Trophoblast cell (in vitro differentiated cells and primary cell): ENCODE results near the gene PRR27.

ENCODE experiments used
- DNase-seq, 2 donors: peaks; one replicate each; pipeline ENCODE4 v3.0.0-alpha.2; 2016
- H2AFZ ChIP-seq: 2 replicates; pipeline ENCODE4 v1.6.1; 2013; ENCODE audit warnings: low read length, moderate library complexity, mild to moderate bottlenecking; ENCODE audit not compliant: insufficient read depth, poor library complexity
- H2AK5ac ChIP-seq: 2 replicates; pipeline ENCODE4 v1.6.1; 2013; ENCODE audit warnings: mild to moderate bottlenecking, low read length
- H2BK120ac ChIP-seq: 2 replicates; pipeline ENCODE4 v1.6.1; 2013; ENCODE audit warnings: low read length, mild to moderate bottlenecking, moderate library complexity; ENCODE audit not compliant: insufficient read depth, poor library complexity
- H2BK12ac ChIP-seq: 2 replicates; pipeline ENCODE4 v1.6.1; 2013; ENCODE audit warnings: mild to moderate bottlenecking, low read length, moderate library complexity
- H2BK5ac ChIP-seq: 2 replicates; pipeline ENCODE4 v1.6.1; 2013; ENCODE audit warnings: low read length, low read depth, moderate library complexity, mild to moderate bottlenecking; ENCODE audit not compliant: poor library complexity
- H3K14ac ChIP-seq: 2 replicates; pipeline ENCODE4 v1.6.1; 2013; ENCODE audit warnings: mild to moderate bottlenecking, low read length
- H3K18ac ChIP-seq: 2 replicates; pipeline ENCODE4 v1.6.1; 2013; ENCODE audit warnings: mild to moderate bottlenecking, low read length
- H3K23ac ChIP-seq: 2 replicates; pipeline ENCODE4 v1.6.1; 2013; ENCODE audit warnings: low read length
- H3K27ac ChIP-seq: 2 replicates; pipeline ENCODE4 v1.5.1; 2013; ENCODE audit warnings: low read depth, mild to moderate bottlenecking, inconsistent platforms, low read length, moderate library complexity
- H3K27me3 ChIP-seq: 2 replicates; pipeline ENCODE4 v1.6.1; 2013; ENCODE audit warnings: inconsistent platforms, mild to moderate bottlenecking, low read length, moderate library complexity; ENCODE audit not compliant: insufficient read depth
- H3K36me3 ChIP-seq, 2 experiments: 1 replicate in 1 of 2; 2 replicates in 1 of 2; pipeline ENCODE4 v1.6.1; 2013; ENCODE audit warnings: low read length in 2 of 2, mild to moderate bottlenecking in 2 of 2, moderate library complexity in 1 of 2; ENCODE audit not compliant: insufficient read depth in 2 of 2, control insufficient read depth in 1 of 2
- H3K4ac ChIP-seq: 2 replicates; pipeline ENCODE4 v1.6.1; 2013; ENCODE audit warnings: low read depth, mild to moderate bottlenecking, low read length, moderate library complexity
- H3K4me1 ChIP-seq, 2 experiments: 1 replicate in 1 of 2; 2 replicates in 1 of 2; pipeline ENCODE4 v1.6.1; 2013; ENCODE audit warnings: low read length in 2 of 2, mild to moderate bottlenecking in 2 of 2, moderate library complexity in 1 of 2; ENCODE audit not compliant: insufficient read depth in 2 of 2, control insufficient read depth in 1 of 2
- H3K4me2 ChIP-seq: 2 replicates; pipeline ENCODE4 v1.6.1; 2013; ENCODE audit warnings: inconsistent platforms, mild to moderate bottlenecking, low read length, moderate library complexity
- H3K4me3 ChIP-seq: 2 replicates; pipeline ENCODE4 v1.5.1; 2013; ENCODE audit warnings: mild to moderate bottlenecking, low read depth, low read length, inconsistent platforms
- H3K79me1 ChIP-seq: one replicate; pipeline ENCODE4 v1.6.1; 2013; ENCODE audit warnings: low read length
- H3K79me2 ChIP-seq: 2 replicates; pipeline ENCODE4 v1.6.1; 2013; ENCODE audit warnings: low read length, mild to moderate bottlenecking; ENCODE audit not compliant: control insufficient read depth, insufficient read depth, poor library complexity
- H3K9ac ChIP-seq: 2 replicates; pipeline ENCODE4 v1.6.1; 2013; ENCODE audit warnings: mild to moderate bottlenecking, low read length
- H3K9me3 ChIP-seq: 2 replicates; pipeline ENCODE4 v1.6.1; 2013; ENCODE audit warnings: low read depth, mild to moderate bottlenecking, control low read depth, inconsistent platforms, low read length; ENCODE audit not compliant: insufficient read depth
- H4K12ac ChIP-seq: 2 replicates; pipeline ENCODE4 v1.6.1; 2013; ENCODE audit warnings: low read depth, mild to moderate bottlenecking, low read length, moderate library complexity
- H4K8ac ChIP-seq: 2 replicates; pipeline ENCODE4 v1.6.1; 2013; ENCODE audit warnings: low read depth, mild to moderate bottlenecking, low read length, moderate library complexity
- H4K91ac ChIP-seq: one replicate; pipeline ENCODE4 v1.6.1; 2013; ENCODE audit warnings: low read depth, mild to moderate bottlenecking, low read length, moderate library complexity
- whole genome bisulfite sequencing: extraction: QIAGEN DNeasy Blood & Tissue Kit; methylation state at CpG from one replicate; pipeline ENCODE4 v1.1.7; 2013; ENCODE audit warnings: missing lambda C conversion rate; ENCODE audit not compliant: insufficient read length, insufficient coverage; ENCODE audit errors: extremely low coverage; 5-methylcytosine and 5-hydroxymethylcytosine counted together

The PRR27 gene

GRCh38 chr4:70152088-70152487 is 1.9 kb upstream of the PRR27 start:
- H2BK120ac ChIP-seq: no peak overlapping the region
- no peak overlapping the region for H4K12ac ChIP-seq
- no peaks in the 10 kb centered on the region for H3K79me1 ChIP-seq
- H3K36me3 ChIP-seq: no peaks in the 10 kb centered on the region
- WGBS: no CpG with 5 or more reads among the region's 2 CpGs
- no peak overlapping the region for H3K18ac ChIP-seq
- H3K79me2 ChIP-seq: no peaks in the 10 kb centered on the region
- H3K4me2 ChIP-seq: no peak overlapping the region
- H2BK12ac ChIP-seq: no peak overlapping the region
- no peak overlapping the region for H2BK5ac ChIP-seq
- H2AFZ ChIP-seq: no peak overlapping the region
- no peaks in the 10 kb centered on the region for H3K4me1 ChIP-seq
- no peak overlapping the region for H3K27ac ChIP-seq
- H3K23ac ChIP-seq: no peak overlapping the region
- no peak for DNase-seq
- no peak overlapping the region for H3K14ac ChIP-seq
- no peaks in the 10 kb centered on the region for H3K9me3 ChIP-seq
- H3K4me3 ChIP-seq: no peak overlapping the region
- H3K4ac ChIP-seq: no peak overlapping the region
- no peak overlapping the region for H4K91ac ChIP-seq
- H4K8ac ChIP-seq: no peak overlapping the region
- no peak overlapping the region for H2AK5ac ChIP-seq
- no peak overlapping the region for H3K9ac ChIP-seq
- H3K27me3 ChIP-seq: no peaks in the 10 kb centered on the region

GRCh38 chr4:70158576-70158975 is 4.5 kb downstream of the PRR27 start:
- no CpG with 5 or more reads among the region's 2 CpGs for WGBS
- Histone ChIP-seq H3K4ac (no peak overlapping the region), H2AK5ac (no peak overlapping the region), H3K23ac (no peak overlapping the region), H3K79me1 (no peaks in the 10 kb centered on the region), H3K27me3 (no peaks in the 10 kb centered on the region), H3K79me2 (no peaks in the 10 kb centered on the region), H3K27ac (no peak overlapping the region), H3K9ac (peak overlapping the region; percentile 21), H3K36me3 (no peaks in the 10 kb centered on the region), H2BK120ac (no peak overlapping the region), H4K12ac (no peak overlapping the region), H3K4me1 (no peaks in the 10 kb centered on the region), H4K8ac (no peak overlapping the region), H2BK12ac (no peak overlapping the region), H3K9me3 (no peaks in the 10 kb centered on the region), H4K91ac (no peak overlapping the region), H2BK5ac (no peak overlapping the region), H3K4me2 (no peak overlapping the region), H3K14ac (no peak overlapping the region), H2AFZ (no peak overlapping the region), H3K18ac (no peak overlapping the region), H3K4me3 (no peak overlapping the region)
- no peak for DNase-seq

GRCh38 chr4:70177090-70177489 is 23.1 kb downstream of the PRR27 start:
- no peak overlapping the region for H2BK5ac ChIP-seq
- H2AFZ ChIP-seq: no peak overlapping the region
- no peaks in the 10 kb centered on the region for H3K9me3 ChIP-seq
- no peaks in the 10 kb centered on the region for H3K27me3 ChIP-seq
- H3K27ac ChIP-seq: no peak overlapping the region
- no peaks in the 10 kb centered on the region for H3K79me1 ChIP-seq
- H4K91ac ChIP-seq: no peak overlapping the region
- no peak overlapping the region for H3K18ac ChIP-seq
- H4K8ac ChIP-seq: no peak overlapping the region
- no peak overlapping the region for H4K12ac ChIP-seq
- H3K4me2 ChIP-seq: no peak overlapping the region
- H3K4me3 ChIP-seq: no peak overlapping the region
- no peak overlapping the region for H2BK120ac ChIP-seq
- H3K79me2 ChIP-seq: no peaks in the 10 kb centered on the region
- no peak overlapping the region for H3K14ac ChIP-seq
- no peak overlapping the region for H2BK12ac ChIP-seq
- H3K4me1 ChIP-seq: no peaks in the 10 kb centered on the region
- H2AK5ac ChIP-seq: no peak overlapping the region
- no peak overlapping the region for H3K4ac ChIP-seq
- no peaks in the 10 kb centered on the region for H3K36me3 ChIP-seq
- DNase-seq: no peak
- H3K9ac ChIP-seq: no peak overlapping the region
- no peak overlapping the region for H3K23ac ChIP-seq
- WGBS: no CpG with 5 or more reads among the region's 5 CpGs

- Histone ChIP-seq H3K14ac (no peak overlapping the region), H3K27ac (no peak overlapping the region), H3K23ac (no peak overlapping the region), H3K79me2 (no peaks in the 10 kb centered on the region), H3K79me1 (no peaks in the 10 kb centered on the region), H4K12ac (no peak overlapping the region), H3K9ac (no peak overlapping the region), H3K4me3 (no peak overlapping the region), H3K9me3 (no peaks in the 10 kb centered on the region), H3K4ac (no peak overlapping the region), H2BK120ac (no peak overlapping the region), H4K91ac (no peak overlapping the region), H3K27me3 (no peaks in the 10 kb centered on the region), H2AFZ (no peak overlapping the region), H3K18ac (no peak overlapping the region), H4K8ac (no peak overlapping the region), H2BK5ac (no peak overlapping the region), H2BK12ac (no peak overlapping the region), H3K36me3 (no peaks in the 10 kb centered on the region), H2AK5ac (no peak overlapping the region), H3K4me1 (no peaks in the 10 kb centered on the region), H3K4me2 (no peak overlapping the region)
- DNase-seq: no peak
- WGBS: 100% methylated on average over 1 of the region's 5 CpGs
Measured at GRCh38 chr4:70178075-70178660, 24.1 kb downstream of the PRR27 start.
